Stimulated activated CD8-positive, alpha-beta memory T cell treated with anti-CD3 and anti-CD28 coated beads, Interleukin-2, amount 100 ng/mL, for 48 hours (primary cell): ENCODE measurements around the gene EMP2.
"Not testable (repeated sequence)": the region's sequence is repeated elsewhere in the genome, so short reads cannot be mapped to it uniquely, and the experiment has no call there.

Experiments
- DNase-seq, 2 donors: peaks; one replicate each; pipeline ENCODE4 v3.0.0-alpha.2; 2020; ENCODE audit warnings: low read depth in 2 of 2

The EMP2 gene

DNA sequence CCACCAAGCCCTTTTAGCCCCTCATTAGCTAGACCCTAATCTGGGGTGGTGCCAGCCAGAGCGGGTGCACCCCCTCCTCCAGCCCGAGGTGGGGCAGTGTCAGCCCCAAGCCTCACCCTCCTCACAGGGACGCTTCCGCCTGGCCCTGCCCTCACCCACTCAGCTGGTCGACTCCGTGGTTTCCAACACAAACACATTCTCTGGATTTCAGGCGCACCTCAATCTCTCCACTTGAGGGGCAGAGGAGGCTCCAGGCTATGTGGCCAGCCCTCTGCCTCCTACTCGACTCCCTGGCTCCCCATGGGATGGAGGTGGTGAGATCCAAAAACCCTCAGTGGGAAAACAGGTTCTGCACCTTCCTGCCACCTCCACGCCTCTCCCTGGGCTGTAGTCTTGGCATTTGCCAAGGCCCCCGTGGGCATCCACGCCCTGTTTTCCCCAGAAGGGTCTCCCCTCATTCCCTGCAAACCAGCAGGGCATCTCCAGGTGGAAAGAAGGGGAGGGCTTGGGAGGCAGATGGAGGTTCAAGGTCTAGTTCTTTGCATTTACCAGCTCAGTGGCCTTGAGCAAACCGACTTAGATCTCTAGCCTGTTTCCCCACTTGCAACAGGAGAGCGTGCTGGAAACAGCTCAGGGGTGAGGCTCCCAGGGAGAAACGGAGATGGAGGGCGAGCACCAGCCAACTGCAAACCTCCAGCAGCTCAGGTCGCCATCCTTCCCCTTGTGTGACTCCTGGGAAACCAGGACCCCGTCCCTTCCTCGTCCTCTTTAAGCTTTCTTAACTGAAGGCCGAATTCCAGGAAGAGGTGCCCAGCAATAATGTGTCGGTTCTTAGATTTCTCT lies 1.7 kb downstream of the EMP2 start:
- DNase-seq, result no peak

- DNase-seq, result no peak
Measured at GRCh38 chr16:10577305-10578202, 2.8 kb downstream of the EMP2 start.

DNA sequence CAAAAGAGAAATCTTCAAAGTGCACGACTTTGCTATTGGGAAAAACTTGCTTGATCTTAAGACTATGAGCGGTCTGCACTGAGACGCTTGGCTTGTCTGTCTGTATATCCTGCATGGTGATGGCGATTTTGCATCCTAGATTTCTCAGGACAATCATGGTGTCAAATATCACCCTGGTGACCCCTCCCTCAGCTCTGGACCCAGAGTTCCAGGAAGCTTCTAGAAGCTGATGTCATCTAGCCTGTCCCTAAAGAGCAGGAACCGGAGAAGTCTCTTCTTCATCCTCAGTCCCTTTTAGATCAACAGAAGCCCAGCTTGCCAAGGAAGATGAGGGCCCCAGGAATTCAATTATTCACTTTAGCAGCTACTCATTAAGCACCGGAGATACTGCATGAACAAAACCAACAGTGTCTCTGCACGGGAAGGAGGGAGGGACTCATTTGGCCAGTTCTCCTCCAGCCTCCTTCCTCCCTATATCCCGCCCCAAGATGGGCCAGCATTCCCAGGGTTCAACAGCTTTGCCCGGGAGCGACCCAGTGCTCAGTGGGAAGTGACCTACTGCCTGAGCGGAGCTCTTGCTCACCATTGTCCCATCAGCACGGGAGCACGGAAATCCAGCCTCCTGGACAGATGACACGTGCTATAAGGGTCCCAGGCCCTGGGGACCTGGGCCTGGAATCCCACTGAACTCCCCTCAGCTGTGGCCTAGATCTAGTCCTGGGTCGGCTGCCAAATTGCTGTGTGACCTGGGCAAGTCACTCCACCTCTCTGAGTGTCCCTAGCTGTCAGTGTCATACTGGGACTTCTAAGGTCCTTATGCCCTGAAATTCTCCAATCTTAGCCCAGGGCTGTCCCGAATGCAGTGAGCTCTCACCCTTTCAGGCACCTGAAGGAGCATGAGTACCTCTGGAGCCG lies 3.8 kb downstream of the EMP2 start:
- DNase-seq, result no peak

DNA sequence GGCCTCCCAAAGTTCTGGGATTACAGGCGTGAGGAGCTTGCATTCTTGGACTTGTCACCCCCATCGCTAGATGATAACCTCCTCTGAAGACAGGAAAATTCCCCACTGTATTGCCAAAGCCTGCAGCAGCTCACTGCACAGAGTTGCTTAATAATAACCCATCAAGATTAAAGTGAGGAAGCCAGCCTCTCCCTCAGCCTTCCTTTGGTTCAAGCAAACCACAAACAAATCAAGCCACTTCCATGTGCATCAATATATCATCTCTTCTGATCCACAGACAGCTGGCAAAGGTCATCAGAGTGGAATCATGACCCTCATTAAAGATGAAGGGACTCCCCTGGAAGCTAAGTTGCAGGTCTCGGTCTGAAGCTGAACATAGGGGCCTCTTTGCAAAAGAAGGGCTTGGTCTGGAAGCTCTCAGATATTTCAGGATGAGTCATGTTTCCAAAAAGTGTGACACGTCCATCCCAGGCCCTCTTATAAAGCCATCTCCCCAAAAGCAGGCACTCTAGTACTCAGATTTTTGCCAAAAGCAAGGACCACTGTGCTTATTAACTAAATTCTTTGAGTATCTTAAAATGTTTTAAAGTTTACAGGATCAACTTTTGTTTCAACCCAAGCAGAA lies 4.8 kb downstream of the EMP2 start:
- DNase-seq, result no peak

DNA sequence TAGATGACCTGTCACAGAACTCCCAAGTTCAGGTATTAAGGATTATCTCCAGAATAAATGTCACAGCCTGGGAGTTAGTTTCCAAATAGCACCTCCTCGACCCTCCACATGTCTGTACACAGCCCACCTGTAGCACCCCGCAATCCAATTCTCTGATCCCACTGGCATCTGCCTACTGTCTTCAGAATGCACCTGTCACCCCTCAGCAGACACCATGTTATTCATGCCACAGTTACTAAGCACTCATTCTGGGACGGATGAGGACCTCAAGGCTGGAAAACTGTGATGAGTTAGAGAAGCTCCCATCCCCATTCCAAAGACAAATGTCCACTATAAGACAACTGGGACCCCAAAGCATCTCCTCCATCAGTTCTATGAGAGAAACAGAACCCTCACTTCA lies 7.8 kb downstream of the EMP2 start:
- no peak for DNase-seq

DNA sequence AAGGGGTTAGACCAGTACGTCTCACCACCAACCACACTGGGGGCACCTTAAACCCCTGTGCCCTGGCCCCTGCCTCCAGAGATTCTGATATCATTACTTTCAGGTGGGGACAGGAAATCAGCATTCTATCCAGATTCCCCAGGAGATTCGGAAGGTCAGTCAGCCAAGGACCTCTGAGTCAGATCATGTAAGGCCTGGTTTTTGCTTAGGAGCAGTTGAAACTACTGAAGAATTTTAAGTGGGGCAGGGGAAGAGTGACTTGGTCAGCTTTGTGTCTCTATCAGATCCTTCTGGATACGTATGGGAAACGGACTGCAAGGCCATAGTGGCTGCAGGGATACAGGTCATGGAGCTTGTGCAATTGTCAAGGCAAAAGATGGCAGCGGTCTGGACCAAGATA lies 9.0 kb downstream of the EMP2 start:
- DNase-seq, result no peak

DNA sequence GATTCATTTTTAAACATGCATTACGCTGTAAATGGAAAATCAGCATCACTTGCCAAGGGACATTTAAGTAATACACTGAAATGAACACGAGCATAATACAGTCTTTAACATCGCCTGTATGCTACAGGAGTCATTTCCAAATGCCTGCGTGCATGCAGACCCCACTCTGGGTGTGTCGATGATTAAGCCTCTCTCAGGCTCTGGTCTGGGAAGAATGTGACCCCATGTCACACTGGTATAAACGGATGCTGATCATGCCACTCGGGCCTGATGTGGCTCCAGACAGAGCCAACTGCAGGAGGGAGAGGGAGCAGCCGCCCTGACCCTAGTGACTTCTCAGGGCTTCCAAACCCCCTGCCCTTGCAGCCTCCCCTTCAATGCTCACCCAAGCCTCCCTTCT lies 10.8 kb downstream of the EMP2 start:
- DNase-seq, result no peak

GRCh38 chr16:10566613-10567012 lies 13.8 kb downstream of the EMP2 start:
- DNase-seq, result no peak

GRCh38 chr16:10565167-10565566 lies 15.2 kb downstream of the EMP2 start:
- no peak for DNase-seq

DNA sequence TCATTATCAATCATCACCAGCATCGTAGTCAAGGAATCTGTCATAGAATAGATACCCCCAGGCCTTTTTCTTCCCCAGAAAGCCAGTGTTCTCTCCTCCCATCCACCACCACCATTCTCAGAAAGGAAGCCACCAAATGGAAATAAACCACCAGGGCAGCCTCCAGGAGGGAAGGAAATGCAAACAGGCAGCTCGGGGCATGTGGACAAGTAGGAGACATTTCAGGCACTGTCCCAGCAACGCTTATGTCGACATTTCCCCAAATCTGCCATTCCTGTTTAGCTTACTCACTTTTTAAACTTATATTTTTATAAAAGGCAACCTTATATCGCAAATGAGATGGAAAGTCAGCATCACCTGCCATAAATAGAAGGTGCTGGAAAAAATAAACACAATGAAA lies 15.8 kb downstream of the EMP2 start:
- no peak for DNase-seq

GRCh38 chr16:10562361-10562899 lies 18.0 kb downstream of the EMP2 start:
- no peak for DNase-seq

DNA sequence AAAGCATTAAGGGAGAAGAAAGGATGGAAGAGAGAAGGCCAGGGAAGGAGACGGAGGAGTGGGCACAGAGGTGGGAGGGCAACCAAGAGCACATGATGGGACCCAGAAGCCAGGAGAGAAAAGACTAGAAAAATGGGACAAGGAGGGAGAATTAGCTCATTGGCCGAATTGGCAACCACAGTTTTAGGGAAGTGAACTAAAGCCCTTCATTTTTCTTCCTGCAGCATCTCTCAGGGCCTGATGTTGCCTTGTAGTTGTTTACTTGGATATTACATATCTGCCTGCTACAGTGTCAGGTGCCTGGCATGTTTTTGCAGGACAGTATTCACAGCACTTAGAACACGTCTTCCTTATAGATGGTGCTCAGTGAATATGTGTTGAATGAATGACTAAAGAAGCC lies 19.0 kb downstream of the EMP2 start:
- DNase-seq, result no peak

DNA sequence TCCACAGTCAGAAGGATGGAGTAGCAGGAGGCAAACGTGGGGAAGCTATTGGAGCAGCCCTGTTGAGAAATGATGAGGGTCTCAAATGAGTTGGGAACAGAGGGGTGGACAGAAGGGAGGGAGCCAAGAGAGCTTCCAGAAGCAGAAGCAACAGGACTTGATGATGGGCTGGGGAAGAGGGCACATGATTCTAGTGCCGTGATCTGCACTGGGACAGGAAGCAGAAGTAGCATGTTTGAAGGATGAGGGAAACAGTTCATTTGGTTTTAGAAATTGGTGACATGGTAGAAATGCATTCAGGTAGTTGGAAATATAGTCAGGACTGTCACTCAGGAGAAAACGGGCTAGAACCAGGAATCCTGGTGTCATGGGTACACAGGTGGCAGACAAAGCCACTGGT lies 19.4 kb downstream of the EMP2 start:
- DNase-seq, result no peak

GRCh38 chr16:10559792-10560191 lies 20.6 kb downstream of the EMP2 start:
- not testable (repeated sequence) for DNase-seq

- no peak for DNase-seq
Measured at GRCh38 chr16:10558746-10559641, 21.4 kb downstream of the EMP2 start.

- no peak for DNase-seq
Measured at GRCh38 chr16:10558305-10558704, 22.1 kb downstream of the EMP2 start.

- no peak for DNase-seq
Measured at GRCh38 chr16:10557750-10558149, 22.6 kb downstream of the EMP2 start.

GRCh38 chr16:10556236-10556635 lies 24.2 kb downstream of the EMP2 start:
- DNase-seq, result no peak

GRCh38 chr16:10554569-10554968 lies 25.8 kb downstream of the EMP2 start:
- no peak for DNase-seq

DNA sequence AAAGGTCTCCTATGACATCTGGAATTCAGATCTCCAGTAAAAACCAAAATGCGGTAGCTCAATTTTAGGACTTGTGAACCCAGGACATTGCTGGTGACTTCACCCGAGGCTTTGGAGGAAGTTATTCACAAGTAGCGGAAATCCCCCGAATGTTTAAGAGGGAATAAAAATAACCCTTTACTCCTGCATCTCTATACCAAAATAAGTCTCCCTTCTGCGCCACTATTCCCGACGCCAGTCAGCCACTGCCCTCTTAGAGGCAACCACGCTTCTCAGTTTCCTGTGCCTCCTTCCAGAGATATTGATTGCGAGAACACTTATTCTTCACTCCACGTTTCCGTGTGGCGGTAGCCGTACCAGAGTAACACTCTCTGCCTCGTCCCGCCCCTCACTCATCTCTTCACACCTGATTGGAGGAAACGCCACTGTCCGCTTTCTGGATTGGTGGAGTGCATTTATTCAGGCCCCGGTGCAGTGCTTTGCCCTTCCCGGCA lies 27.4 kb downstream of the EMP2 start:
- DNase-seq, result peak; percentile 17 to 18
